ENCODE results near the gene ARHGAP33. TPM values are rescaled to one million over a fixed set of nuclear protein-coding genes. Genes with fewer than 3 reads are reported as not detected.

Gene ARHGAP33
- total and polyA plus RNA-seq, 4 experiments from 2014 or later = 0.29 to 19.4 (median 15.8) TPM; not detected in 1

DNA sequence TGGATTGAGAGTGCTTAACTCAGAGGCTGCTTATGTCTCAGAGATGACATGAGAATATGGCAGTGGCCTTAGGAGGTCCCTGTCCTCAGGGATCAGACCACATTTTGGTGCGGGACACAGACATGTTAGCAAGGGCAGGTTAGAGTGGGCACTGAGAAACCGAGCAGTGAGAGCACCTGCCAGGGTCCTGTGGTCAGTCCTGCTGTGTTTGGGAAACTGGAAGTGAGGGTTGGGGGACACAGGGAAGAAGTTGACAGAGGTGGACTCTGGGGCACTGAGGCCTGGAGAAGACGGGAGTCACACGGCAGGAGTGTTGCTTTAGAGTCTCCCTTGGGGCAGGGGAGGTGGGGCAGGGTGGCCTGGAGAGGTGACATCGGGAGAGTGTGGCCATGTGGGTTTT is 40.5 kb upstream of the ARHGAP33 start:
- H3K27ac ChIP-seq (ENCODE audit: low read depth, low read length) = no peak overlapping the region
- no peak for DNase-seq
- H3K27me3 Mint-ChIP-seq = no peaks in the 10 kb centered on the region
- POLR2A ChIA-PET (ENCODE audit: partially characterized antibody) = interaction anchor here (1.0 to 4.2 kb wide), 3 partner anchors 9 to 16 kb away, joined by 3 to 13 read pairs (median 3); partner anchors contain the start of genes LIN37, PSENEN and U2AF1L4
- H3K36me3 ChIP-seq (ENCODE audit: insufficient read depth, low read length) = peaks cover 57% of the 10 kb centered on the region
- H3K9me3 Mint-ChIP-seq = no peaks in the 10 kb centered on the region
- H3K36me3 Mint-ChIP-seq = peaks cover 33 to 59% of the 10 kb centered on the region in 2 donors
- H3K4me1 ChIP-seq (ENCODE audit: insufficient read depth, low read length) = peaks cover 21% of the 10 kb centered on the region
- H3K27ac Mint-ChIP-seq = peak overlapping the region in 2 of 7 donors; percentile 42 to 77
- intact Hi-C loops (cut with micrococcal nuclease) = no loop called here
- no peak overlapping the region for H3K4me3 ChIP-seq (ENCODE audit: low read length in 2 of 2)
- no peaks in the 10 kb centered on the region for H3K27me3 ChIP-seq (ENCODE audit: insufficient read depth, low read length)
- no peak overlapping the region for H3K4me3 Mint-ChIP-seq
- CTCF ChIA-PET (ENCODE audit: partially characterized antibody) = no interaction called here
- H3K9me3 ChIP-seq (ENCODE audit: control insufficient read depth in 1 of 2, low read length in 2 of 2) = no peaks in the 10 kb centered on the region
- H3K4me1 Mint-ChIP-seq = peaks cover 6 to 33% (median 22%) of the 10 kb centered on the region in 4 donors

DNA sequence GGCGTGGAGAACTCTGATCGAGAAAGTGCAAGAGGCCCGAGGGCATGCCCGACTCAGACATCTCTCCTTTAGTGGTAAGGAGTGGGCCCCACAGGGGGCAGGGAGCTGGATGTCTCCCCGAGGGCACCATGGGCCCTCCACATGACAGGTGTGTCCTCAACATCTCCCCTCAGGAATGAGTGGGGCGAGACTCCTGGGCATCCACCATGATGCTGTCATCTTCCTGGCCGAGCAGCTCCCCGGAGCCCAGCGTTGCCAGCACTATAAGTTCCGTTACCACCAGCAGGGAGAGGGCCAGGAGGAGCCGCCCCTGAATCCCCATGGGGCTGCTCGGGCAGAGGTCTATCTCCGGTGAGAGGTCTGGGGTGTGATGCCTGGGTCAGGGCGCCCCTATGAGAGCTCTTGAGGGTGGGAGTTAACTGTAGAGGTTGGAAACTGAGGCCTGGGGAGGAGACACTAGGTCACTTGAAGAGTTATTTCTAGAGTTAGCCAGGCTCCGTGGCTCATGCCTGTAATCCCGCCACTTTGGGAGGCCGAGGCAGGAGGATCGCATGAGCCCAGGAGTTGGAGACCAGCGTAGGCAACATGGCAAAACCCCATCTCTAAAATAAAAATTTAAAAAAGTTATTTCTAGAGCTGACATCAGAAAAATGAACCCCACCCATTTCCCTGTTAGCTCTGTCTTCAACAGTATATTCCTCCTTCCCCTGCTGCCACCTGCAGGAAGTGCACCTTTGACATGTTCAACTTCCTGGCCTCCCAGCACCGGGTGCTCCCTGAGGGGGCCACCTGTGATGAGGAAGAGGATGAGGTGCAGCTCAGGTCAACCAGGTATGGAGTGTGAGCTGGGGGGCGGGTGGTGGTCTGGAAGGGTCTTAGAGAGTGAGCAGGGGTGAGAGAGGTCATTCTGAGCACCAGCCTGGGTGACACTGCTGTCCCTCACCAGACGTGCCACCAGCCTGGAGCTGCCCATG is 38.2 kb upstream of the ARHGAP33 start:
- ChIA-PET CTCF (ENCODE audit: partially characterized antibody) (interaction anchor here (0.6 to 2.0 kb wide), 9 partner anchors 8 to 82 kb away, joined by 3 to 11 read pairs (median 4); partner anchors contain the start of genes LIN37, PSENEN and U2AF1L4), POLR2A (ENCODE audit: partially characterized antibody) (interaction anchor here (0.8 to 5.7 kb wide), 6 partner anchors 7 to 89 kb away, joined by 3 to 30 read pairs (median 12); partner anchors contain the start of genes COX6B1, LIN37, PSENEN and U2AF1L4)
- DNase-seq = peak in 2 of 5 donors; percentile 31 to 37
- Histone ChIP-seq H3K4me3 (ENCODE audit: low read length in 2 of 2) (no peak overlapping the region), H3K4me1 (ENCODE audit: insufficient read depth, low read length) (peaks cover 34% of the 10 kb centered on the region), H3K27ac (ENCODE audit: low read depth, low read length) (no peak overlapping the region), H3K27me3 (ENCODE audit: insufficient read depth, low read length) (no peaks in the 10 kb centered on the region), H3K9me3 (ENCODE audit: control insufficient read depth in 1 of 2, low read length in 2 of 2) (no peaks in the 10 kb centered on the region), H3K36me3 (ENCODE audit: insufficient read depth, low read length) (peaks cover 34% of the 10 kb centered on the region)
- Mint-ChIP-seq H3K27me3 (no peaks in the 10 kb centered on the region), H3K4me1 (peaks cover 7 to 50% (median 27%) of the 10 kb centered on the region in 4 donors), H3K27ac (peak overlapping the region in 6 of 7 donors; percentile 10 to 91 (median 64)), H3K36me3 (peaks cover 18 to 47% of the 10 kb centered on the region in 2 donors), H3K4me3 (peak overlapping the region in 1 of 8 donors; percentile 57), H3K9me3 (no peaks in the 10 kb centered on the region)
- intact Hi-C loops (cut with micrococcal nuclease) = no loop called here

DNA sequence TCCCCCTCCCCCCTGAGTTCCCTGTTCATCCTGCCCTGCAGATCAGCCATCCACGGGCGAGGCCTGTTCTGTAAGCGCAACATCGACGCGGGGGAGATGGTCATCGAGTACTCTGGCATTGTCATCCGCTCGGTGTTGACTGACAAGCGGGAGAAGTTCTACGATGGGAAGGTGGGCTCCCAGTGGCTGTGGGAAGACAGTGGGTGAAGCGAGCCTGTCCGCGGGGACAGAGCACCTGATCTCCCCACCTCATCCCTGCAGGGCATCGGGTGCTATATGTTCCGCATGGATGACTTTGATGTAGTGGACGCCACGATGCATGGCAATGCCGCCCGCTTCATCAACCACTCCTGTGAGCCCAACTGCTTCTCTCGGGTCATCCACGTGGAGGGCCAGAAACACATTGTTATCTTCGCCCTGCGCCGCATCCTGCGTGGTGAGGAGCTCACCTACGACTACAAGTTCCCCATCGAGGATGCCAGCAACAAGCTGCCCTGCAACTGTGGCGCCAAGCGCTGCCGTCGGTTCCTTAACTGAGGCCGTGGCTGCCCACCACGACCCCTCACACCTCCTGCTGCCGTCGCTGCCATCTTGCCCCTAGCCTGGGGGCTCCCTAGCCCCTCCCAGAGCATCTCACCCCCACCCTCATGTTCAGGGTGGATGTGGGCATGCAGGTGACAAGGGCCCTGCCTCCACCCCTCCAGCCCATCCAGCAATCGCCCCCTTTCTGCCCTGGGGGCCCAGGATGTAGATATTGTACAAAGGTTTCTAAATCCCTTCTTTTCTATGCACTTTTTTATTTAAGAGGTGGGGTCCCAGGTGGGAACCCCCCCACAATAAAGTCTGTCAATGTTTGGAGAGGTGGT is 37.1 kb upstream of the ARHGAP33 start:
- Mint-ChIP-seq H3K4me3 (peak overlapping the region in 5 of 8 donors; percentile 17 to 98 (median 29)), H3K27ac (peak overlapping the region in 5 of 7 donors; percentile 14 to 81 (median 42)), H3K36me3 (peaks cover 22 to 49% of the 10 kb centered on the region in 2 donors), H3K9me3 (no peaks in the 10 kb centered on the region), H3K4me1 (peaks cover 12 to 58% (median 36%) of the 10 kb centered on the region in 4 donors), H3K27me3 (no peaks in the 10 kb centered on the region)
- Histone ChIP-seq H3K9me3 (ENCODE audit: control insufficient read depth in 1 of 2, low read length in 2 of 2) (no peaks in the 10 kb centered on the region), H3K27ac (ENCODE audit: low read depth, low read length) (no peak overlapping the region), H3K36me3 (ENCODE audit: insufficient read depth, low read length) (peaks cover 29% of the 10 kb centered on the region), H3K4me1 (ENCODE audit: insufficient read depth, low read length) (peaks cover 44% of the 10 kb centered on the region), H3K4me3 (ENCODE audit: low read length in 2 of 2) (no peak overlapping the region), H3K27me3 (ENCODE audit: insufficient read depth, low read length) (no peaks in the 10 kb centered on the region)
- no peak for DNase-seq
- intact Hi-C loops (cut with micrococcal nuclease) = no loop called here
- CTCF ChIA-PET (ENCODE audit: partially characterized antibody) = interaction anchor here (1.4 to 2.0 kb wide), 5 partner anchors 11 to 45 kb away, joined by 3 to 11 read pairs (median 8); partner anchors contain the start of gene LIN37
- POLR2A ChIA-PET (ENCODE audit: partially characterized antibody) = interaction anchor here (1.1 to 5.7 kb wide), 3 partner anchors 11 to 90 kb away, joined by 3 to 30 read pairs (median 11); partner anchors contain the start of genes COX6B1 and LIN37

DNA sequence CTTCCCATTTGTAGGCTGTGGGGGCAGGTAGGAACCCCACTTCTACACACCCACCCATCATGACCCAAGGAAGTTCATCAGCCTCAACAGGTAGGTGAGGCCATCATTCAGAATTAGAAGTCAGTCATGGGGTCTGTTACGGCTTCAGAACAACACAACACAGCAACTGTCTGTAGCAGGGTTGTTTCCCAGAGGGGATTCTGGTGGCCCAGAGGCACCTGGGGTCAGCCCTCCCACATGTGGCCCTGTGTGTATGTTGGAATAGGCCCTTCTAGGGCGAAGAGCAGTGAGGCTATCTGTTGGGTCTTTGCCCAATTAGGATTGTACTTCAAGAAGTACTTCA is 36.5 kb upstream of the ARHGAP33 start:
- Histone ChIP-seq H3K27ac (ENCODE audit: low read depth, low read length) (no peak overlapping the region), H3K9me3 (ENCODE audit: control insufficient read depth in 1 of 2, low read length in 2 of 2) (no peaks in the 10 kb centered on the region), H3K27me3 (ENCODE audit: insufficient read depth, low read length) (no peaks in the 10 kb centered on the region), H3K4me3 (ENCODE audit: low read length in 2 of 2) (no peak overlapping the region), H3K4me1 (ENCODE audit: insufficient read depth, low read length) (peaks cover 50% of the 10 kb centered on the region), H3K36me3 (ENCODE audit: insufficient read depth, low read length) (peaks cover 27% of the 10 kb centered on the region)
- CTCF ChIA-PET (ENCODE audit: partially characterized antibody) = interaction anchor here (1.5 to 2.2 kb wide), 2 partner anchors 12 to 20 kb away, joined by 3 to 6 read pairs; partner anchors contain the start of gene KMT2B
- peak overlapping the region in 4 of 7 donors; percentile 14 to 74 (median 48) for H3K27ac Mint-ChIP-seq
- H3K9me3 Mint-ChIP-seq = no peaks in the 10 kb centered on the region
- POLR2A ChIA-PET (ENCODE audit: partially characterized antibody) = interaction anchor here (1.1 to 5.7 kb wide), 5 partner anchors 9 to 91 kb away, joined by 3 to 37 read pairs (median 19); partner anchors contain the start of genes COX6B1, HSPB6, KMT2B and LIN37
- DNase-seq = no peak
- H3K4me3 Mint-ChIP-seq = peak overlapping the region in 6 of 8 donors; percentile 17 to 98 (median 30)
- intact Hi-C loops (cut with micrococcal nuclease) = no loop called here
- peaks cover 21 to 46% of the 10 kb centered on the region in 2 donors for H3K36me3 Mint-ChIP-seq
- no peaks in the 10 kb centered on the region for H3K27me3 Mint-ChIP-seq
- H3K4me1 Mint-ChIP-seq = peaks cover 15 to 61% (median 39%) of the 10 kb centered on the region in 4 donors

DNA sequence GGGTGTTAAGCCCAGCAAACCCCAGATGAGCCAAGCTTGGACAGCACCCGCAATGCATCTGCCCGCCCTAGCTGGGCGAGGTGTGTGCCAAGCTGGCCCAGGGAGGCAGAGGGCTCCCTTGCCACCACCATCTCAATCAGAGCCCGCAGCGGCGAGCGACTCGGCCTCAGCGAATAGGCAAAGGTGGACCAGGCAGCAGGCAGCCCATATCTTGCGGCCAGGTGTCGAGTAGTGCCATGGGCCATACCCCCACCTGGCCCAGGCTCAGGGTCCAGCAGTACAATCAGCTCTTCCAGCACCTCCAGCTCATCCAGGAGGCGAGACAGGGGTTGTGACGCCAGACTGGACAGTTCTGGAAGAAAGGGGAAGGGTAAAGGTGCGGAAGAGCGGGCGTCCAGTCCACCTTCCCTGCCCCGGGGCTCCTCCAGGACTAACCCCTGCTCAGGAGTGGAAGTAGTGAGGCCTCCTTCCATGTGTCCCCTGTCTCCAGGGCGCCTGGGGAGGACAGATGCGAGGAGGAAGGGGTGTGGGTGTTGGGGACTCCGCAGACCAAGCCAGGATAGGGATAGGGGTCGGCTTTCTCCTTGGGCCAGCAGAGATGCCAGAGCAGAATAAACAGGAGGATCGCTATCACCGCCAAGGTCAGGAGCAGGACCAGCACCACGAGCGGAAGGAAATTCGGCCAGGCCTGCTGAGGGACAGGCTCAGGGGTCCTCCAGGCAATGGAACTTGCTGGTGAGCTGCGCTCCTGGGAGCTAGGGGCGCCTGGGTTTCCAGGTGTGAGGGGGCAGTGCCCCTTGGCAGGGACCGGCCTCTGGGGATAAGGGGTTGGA is 35.9 kb upstream of the ARHGAP33 start:
- Histone ChIP-seq H3K9me3 (ENCODE audit: control insufficient read depth in 1 of 2, low read length in 2 of 2) (no peaks in the 10 kb centered on the region), H3K4me3 (ENCODE audit: low read length in 2 of 2) (peak overlapping the region in 1 of 2 donors; percentile 88), H3K36me3 (ENCODE audit: insufficient read depth, low read length) (peaks cover 22% of the 10 kb centered on the region), H3K27ac (ENCODE audit: low read depth, low read length) (no peak overlapping the region), H3K27me3 (ENCODE audit: insufficient read depth, low read length) (no peaks in the 10 kb centered on the region), H3K4me1 (ENCODE audit: insufficient read depth, low read length) (peaks cover 57% of the 10 kb centered on the region)
- Mint-ChIP-seq H3K4me3 (peak overlapping the region; percentile 52 to 98 (median 89)), H3K9me3 (no peaks in the 10 kb centered on the region), H3K4me1 (peaks cover 17 to 61% (median 39%) of the 10 kb centered on the region in 4 donors), H3K27me3 (no peaks in the 10 kb centered on the region), H3K27ac (peak overlapping the region in 3 of 7 donors; percentile 52 to 99 (median 61)), H3K36me3 (peaks cover 15 to 42% of the 10 kb centered on the region in 2 donors)
- intact Hi-C loops (cut with micrococcal nuclease) = loop anchor here (1.0 to 10.0 kb wide), 4 partner anchors 22 to 1635 kb away; partner anchors contain the start of genes ARHGAP33 and ZNF527
- ChIA-PET CTCF (ENCODE audit: partially characterized antibody) (interaction anchor here (1.5 to 2.2 kb wide), 2 partner anchors 13 to 21 kb away, joined by 3 to 6 read pairs; partner anchors contain the start of gene KMT2B), POLR2A (ENCODE audit: partially characterized antibody) (interaction anchor here (1.0 to 5.7 kb wide), 13 partner anchors 10 to 96 kb away, joined by 3 to 37 read pairs (median 6); partner anchors contain the start of genes COX6B1, HSPB6, KMT2B and LIN37)
- DNase-seq = peak in 1 of 5 donors; percentile 29
